ENCODE data around the gene EML3. TPM values are rescaled to one million over a fixed set of nuclear protein-coding genes. Genes with fewer than 3 reads are reported as not detected.
A peak's percentile ranks its signal among the peaks of the same experiment; 100 is the strongest.

The EML3 gene
- total and polyA plus RNA-seq, 2 of the 13 experiments (the other 11 are each of a cell fraction or from before 2014, with no cell fraction given), result 10.6 to 12.3 TPM

GRCh38 chr11:62610814-62611704 is 1.5 kb downstream of the EML3 start (continued):
- TF ChIP-seq FOXP4 (CRISPR knock-in tag; IDR thresholded peaks at IDR 0.05) (no peak), KDM5A (IDR thresholded peaks at IDR 0.05; ENCODE audit: borderline replicate concordance, low read length) (no peak), DPF2 (CRISPR knock-in tag; IDR thresholded peaks at IDR 0.05; ENCODE audit: borderline replicate concordance, low read depth) (no peak), ZNF776 (CRISPR knock-in tag; IDR thresholded peaks at IDR 0.05) (no peak), ZNF225 (CRISPR knock-in tag; IDR thresholded peaks at IDR 0.05) (no peak), ZNF318 (CRISPR knock-in tag; IDR thresholded peaks at IDR 0.05) (no peak), ZNF20 (CRISPR knock-in tag; IDR thresholded peaks at IDR 0.05) (no peak), ZBTB38 (CRISPR knock-in tag; IDR thresholded peaks at IDR 0.05) (0 out of 2 replicates have a peak, but pooled peaks have one; percentile 32), HOXA9 (CRISPR knock-in tag; IDR thresholded peaks at IDR 0.05; ENCODE audit: borderline replicate concordance) (no peak), TCF12 (IDR thresholded peaks at IDR 0.05) (no peak), TCF12 (CRISPR knock-in tag; IDR thresholded peaks at IDR 0.05) (0 out of 2 replicates have a peak, but pooled peaks have one; percentile 22), NFKB2 (CRISPR knock-in tag; IDR thresholded peaks at IDR 0.05; ENCODE audit: borderline replicate concordance) (no peak)

Data from HepG2 (cell line).